AG04449 (cell line): ENCODE results near the gene DNAJB6.

Source experiments
- CTCF ChIA-PET: fragments of 350-600 bp; formaldehyde crosslinking; extraction: SDS; loops from one replicate; lab custom pipeline; 2021; ENCODE audit warnings: antibody characterized with exemption; lab: Yijun Ruan, JAX
- POLR2A ChIA-PET: fragments of 400-600, 350-600 bp; formaldehyde crosslinking; extraction: SDS; loops from one replicate; lab custom pipeline; 2020; ENCODE audit warnings: antibody characterized with exemption, inconsistent platforms; lab: Yijun Ruan, JAX
- DNase-seq: peaks from one replicate; pipeline ENCODE4 v3.0.0-alpha.2; 2010; ENCODE audit warnings: low read depth, low spot score
- H3K4me3 ChIP-seq: 2 replicates; pipeline ENCODE4 v1.5.1; 2011; ENCODE audit warnings: low read depth, mild to moderate bottlenecking, control low read depth, low read length
- CTCF ChIP-seq: IDR thresholded peaks from one replicate; pipeline ENCODE4 v1.5.1; 2011; ENCODE audit warnings: mild to moderate bottlenecking, moderate library complexity, low read length, control low read depth, inconsistent platforms; ENCODE audit not compliant: insufficient read depth; ENCODE audit errors: missing control alignments

DNAJB6 gene

GRCh38 chr7:157464111-157464970, 127.5 kb downstream of the DNAJB6 start:
- ChIA-PET CTCF (no interaction called here), POLR2A (no interaction called here)
- no peak for TF ChIP-seq CTCF

GRCh38 chr7:157464971-157465886, 128.4 kb downstream of the DNAJB6 start:
- no peak for TF ChIP-seq CTCF
- no peak overlapping the region for H3K4me3 ChIP-seq
- no peak for DNase-seq
- ChIA-PET CTCF (no interaction called here), POLR2A (no interaction called here)

More at GRCh38 chr7:157464111-157464970, 127.5 kb downstream of the DNAJB6 start:
- H3K4me3 ChIP-seq = no peak overlapping the region
- DNase-seq = no peak

GRCh38 chr7:157465891-157466866, 129.4 kb downstream of the DNAJB6 start:
- no peak for TF ChIP-seq CTCF
- ChIA-PET POLR2A (no interaction called here), CTCF (no interaction called here)
- H3K4me3 ChIP-seq = no peak overlapping the region
- no peak for DNase-seq

- no peak overlapping the region for H3K4me3 ChIP-seq
- CTCF ChIA-PET = no interaction called here
- POLR2A ChIA-PET = no interaction called here
- no peak for DNase-seq
- TF ChIP-seq CTCF = no peak
These were observed 130.1 kb downstream of the DNAJB6 start for GRCh38 chr7:157466867-157467261.
